Testis (tissue), 2 donors: Measurements from ENCODE around the gene ITPKB.

ENCODE experiments used
- POLR2A ChIP-seq: fragments of 450-650 bp; IDR thresholded peaks from one replicate; pipeline ENCODE4 v1.6.1; 2017; ENCODE audit warnings: antibody characterized with exemption, mild to moderate bottlenecking, moderate library complexity
- TF ChIP-seq, protein P1 (sequence below), 3 experiments: fragments of 450-650 bp in 2 of 3; fragments of 200-600 bp in 1 of 3; sonication (generic) in 1 of 3; IDR thresholded peaks; one replicate each; pipeline ENCODE4 v1.5.1; 2016 to 2019; ENCODE audit warnings: antibody characterized with exemption in 3 of 3, mild to moderate bottlenecking in 2 of 3, moderate library complexity in 1 of 3

DNA sequence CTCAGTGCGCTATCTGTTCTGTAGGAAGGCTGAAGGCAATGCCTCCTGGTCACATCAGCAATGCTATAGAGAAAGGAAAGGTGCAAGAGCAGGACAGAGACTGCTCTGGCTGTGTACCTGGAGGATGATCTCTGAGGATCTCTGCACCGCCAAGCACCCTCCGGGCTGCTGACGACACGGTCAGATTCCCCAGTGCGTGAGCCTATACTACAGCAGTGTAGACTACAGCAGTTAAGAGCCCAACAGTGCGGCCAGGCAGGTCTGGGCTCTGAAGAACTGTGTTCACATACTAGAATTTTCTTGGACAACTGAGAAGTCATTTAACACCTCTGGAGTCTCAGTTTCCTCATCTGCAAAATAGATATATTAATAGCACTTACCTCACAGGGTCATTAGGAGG lies 39.9 kb downstream of the ITPKB start:
- TF ChIP-seq, protein P1, sequence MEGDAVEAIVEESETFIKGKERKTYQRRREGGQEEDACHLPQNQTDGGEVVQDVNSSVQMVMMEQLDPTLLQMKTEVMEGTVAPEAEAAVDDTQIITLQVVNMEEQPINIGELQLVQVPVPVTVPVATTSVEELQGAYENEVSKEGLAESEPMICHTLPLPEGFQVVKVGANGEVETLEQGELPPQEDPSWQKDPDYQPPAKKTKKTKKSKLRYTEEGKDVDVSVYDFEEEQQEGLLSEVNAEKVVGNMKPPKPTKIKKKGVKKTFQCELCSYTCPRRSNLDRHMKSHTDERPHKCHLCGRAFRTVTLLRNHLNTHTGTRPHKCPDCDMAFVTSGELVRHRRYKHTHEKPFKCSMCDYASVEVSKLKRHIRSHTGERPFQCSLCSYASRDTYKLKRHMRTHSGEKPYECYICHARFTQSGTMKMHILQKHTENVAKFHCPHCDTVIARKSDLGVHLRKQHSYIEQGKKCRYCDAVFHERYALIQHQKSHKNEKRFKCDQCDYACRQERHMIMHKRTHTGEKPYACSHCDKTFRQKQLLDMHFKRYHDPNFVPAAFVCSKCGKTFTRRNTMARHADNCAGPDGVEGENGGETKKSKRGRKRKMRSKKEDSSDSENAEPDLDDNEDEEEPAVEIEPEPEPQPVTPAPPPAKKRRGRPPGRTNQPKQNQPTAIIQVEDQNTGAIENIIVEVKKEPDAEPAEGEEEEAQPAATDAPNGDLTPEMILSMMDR (IDR thresholded peaks at IDR 0.05) = no peak
- TF ChIP-seq POLR2A = no peak
